ENCODE data around the gene BCAN.

DNA sequence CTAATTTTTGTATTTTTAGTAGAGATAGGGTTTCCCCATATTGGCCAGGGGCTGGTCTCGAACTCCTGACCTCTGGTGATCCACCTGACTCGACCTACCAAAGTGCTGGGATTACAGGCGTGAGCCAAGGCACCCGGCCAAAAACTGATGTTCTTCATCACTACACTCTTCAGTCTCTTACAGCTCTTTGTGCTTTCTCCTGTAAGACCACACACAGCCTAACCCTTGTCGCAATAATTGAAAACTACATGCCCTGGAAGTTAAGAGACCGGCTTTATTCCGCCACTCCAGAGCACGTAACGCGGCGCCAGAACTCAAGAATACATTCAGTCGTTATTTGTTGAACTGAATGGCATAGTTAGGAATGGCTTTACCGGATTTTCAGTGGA is 41.2 kb upstream of the BCAN start:
- TF ChIP-seq POLR2A (IDR thresholded peaks at IDR 0.05; ENCODE audit: low read depth, low read length) = no peak
- TF ChIP-seq, protein P1, sequence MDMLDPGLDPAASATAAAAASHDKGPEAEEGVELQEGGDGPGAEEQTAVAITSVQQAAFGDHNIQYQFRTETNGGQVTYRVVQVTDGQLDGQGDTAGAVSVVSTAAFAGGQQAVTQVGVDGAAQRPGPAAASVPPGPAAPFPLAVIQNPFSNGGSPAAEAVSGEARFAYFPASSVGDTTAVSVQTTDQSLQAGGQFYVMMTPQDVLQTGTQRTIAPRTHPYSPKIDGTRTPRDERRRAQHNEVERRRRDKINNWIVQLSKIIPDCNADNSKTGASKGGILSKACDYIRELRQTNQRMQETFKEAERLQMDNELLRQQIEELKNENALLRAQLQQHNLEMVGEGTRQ (IDR thresholded peaks at IDR 0.05; ENCODE audit: low read depth, low read length) = no peak
- TF ChIP-seq, protein P2, sequence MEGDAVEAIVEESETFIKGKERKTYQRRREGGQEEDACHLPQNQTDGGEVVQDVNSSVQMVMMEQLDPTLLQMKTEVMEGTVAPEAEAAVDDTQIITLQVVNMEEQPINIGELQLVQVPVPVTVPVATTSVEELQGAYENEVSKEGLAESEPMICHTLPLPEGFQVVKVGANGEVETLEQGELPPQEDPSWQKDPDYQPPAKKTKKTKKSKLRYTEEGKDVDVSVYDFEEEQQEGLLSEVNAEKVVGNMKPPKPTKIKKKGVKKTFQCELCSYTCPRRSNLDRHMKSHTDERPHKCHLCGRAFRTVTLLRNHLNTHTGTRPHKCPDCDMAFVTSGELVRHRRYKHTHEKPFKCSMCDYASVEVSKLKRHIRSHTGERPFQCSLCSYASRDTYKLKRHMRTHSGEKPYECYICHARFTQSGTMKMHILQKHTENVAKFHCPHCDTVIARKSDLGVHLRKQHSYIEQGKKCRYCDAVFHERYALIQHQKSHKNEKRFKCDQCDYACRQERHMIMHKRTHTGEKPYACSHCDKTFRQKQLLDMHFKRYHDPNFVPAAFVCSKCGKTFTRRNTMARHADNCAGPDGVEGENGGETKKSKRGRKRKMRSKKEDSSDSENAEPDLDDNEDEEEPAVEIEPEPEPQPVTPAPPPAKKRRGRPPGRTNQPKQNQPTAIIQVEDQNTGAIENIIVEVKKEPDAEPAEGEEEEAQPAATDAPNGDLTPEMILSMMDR (conservative IDR thresholded peaks at IDR 0.05; ENCODE audit: low read depth, low read length) = no peak
- TF ChIP-seq CEBPB (IDR thresholded peaks at IDR 0.05; ENCODE audit: low read depth, low read length) = no peak
- TF ChIP-seq RCOR1 (IDR thresholded peaks at IDR 0.05; ENCODE audit: insufficient replicate concordance, low read length) = no peak
- TF ChIP-seq CHD1 (IDR thresholded peaks at IDR 0.05; ENCODE audit: low read depth, low read length) = no peak
- TF ChIP-seq MXI1 (IDR thresholded peaks at IDR 0.05; ENCODE audit: borderline replicate concordance, low read depth, low read length) = no peak
- no peak for TF ChIP-seq RAD21 (IDR thresholded peaks at IDR 0.05; ENCODE audit: low read length)
- no peak for TF ChIP-seq SMC3 (IDR thresholded peaks at IDR 0.05; ENCODE audit: low read depth, low read length)
- no peak for TF ChIP-seq FOS (IDR thresholded peaks at IDR 0.05; ENCODE audit: low read depth, low read length)
- TF ChIP-seq RFX5 (IDR thresholded peaks at IDR 0.05; ENCODE audit: low read depth, low read length) = no peak
- no peak for TF ChIP-seq MAFK (IDR thresholded peaks at IDR 0.05; ENCODE audit: low read depth, low read length)
- TF ChIP-seq, protein P3, sequence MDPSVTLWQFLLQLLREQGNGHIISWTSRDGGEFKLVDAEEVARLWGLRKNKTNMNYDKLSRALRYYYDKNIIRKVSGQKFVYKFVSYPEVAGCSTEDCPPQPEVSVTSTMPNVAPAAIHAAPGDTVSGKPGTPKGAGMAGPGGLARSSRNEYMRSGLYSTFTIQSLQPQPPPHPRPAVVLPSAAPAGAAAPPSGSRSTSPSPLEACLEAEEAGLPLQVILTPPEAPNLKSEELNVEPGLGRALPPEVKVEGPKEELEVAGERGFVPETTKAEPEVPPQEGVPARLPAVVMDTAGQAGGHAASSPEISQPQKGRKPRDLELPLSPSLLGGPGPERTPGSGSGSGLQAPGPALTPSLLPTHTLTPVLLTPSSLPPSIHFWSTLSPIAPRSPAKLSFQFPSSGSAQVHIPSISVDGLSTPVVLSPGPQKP (IDR thresholded peaks at IDR 0.05; ENCODE audit: borderline replicate concordance, low read depth, low read length) = no peak
- no peak for TF ChIP-seq BHLHE40 (IDR thresholded peaks at IDR 0.05; ENCODE audit: low read depth, low read length)

Measured in IMR-90 (cell line).